ENCODE data around the gene GALNS.

The GALNS gene

GRCh38 chr16:88803264-88803987 is 53.3 kb downstream of the GALNS start, which contains the start of gene CDT1:
Gene CDT1, plus strand, starts transcription at chr16:88803789. Its CDS starts 43 bp downstream, at chr16:88803832.
- Histone ChIP-seq H3K36me3 (ENCODE audit: low read depth) (peaks cover 40% of the 10 kb centered on the region), H3K27me3 (ENCODE audit: insufficient read depth, poor library complexity, severe bottlenecking) (no peaks in the 10 kb centered on the region), H3K4me1 (ENCODE audit: insufficient read depth, poor library complexity, severe bottlenecking) (no peaks in the 10 kb centered on the region), H3K9me3 (ENCODE audit: severe bottlenecking) (no peaks in the 10 kb centered on the region), H3K27ac (ENCODE audit: poor library complexity, severe bottlenecking) (peak within 1 kb of the TSS; percentile 84), H3K4me3 (ENCODE audit: severe bottlenecking) (peak within 1 kb of the TSS; percentile 69)
- ATAC-seq (ENCODE audit: low read depth) (peak; percentile 2), DNase-seq (ENCODE audit: low spot score) (peak; percentile 75)
- no peak for TF ChIP-seq CTCF (IDR thresholded peaks at IDR 0.05; ENCODE audit: poor library complexity, severe bottlenecking)

GRCh38 chr16:88800277-88800592 is 56.5 kb downstream of the GALNS start:
- H3K36me3 ChIP-seq (ENCODE audit: low read depth): peaks cover 10% of the 10 kb centered on the region
- H3K27ac ChIP-seq (ENCODE audit: poor library complexity, severe bottlenecking): no peak overlapping the region
- TF ChIP-seq CTCF (IDR thresholded peaks at IDR 0.05; ENCODE audit: poor library complexity, severe bottlenecking): no peak
- H3K9me3 ChIP-seq (ENCODE audit: severe bottlenecking): no peaks in the 10 kb centered on the region
- no peaks in the 10 kb centered on the region for H3K27me3 ChIP-seq (ENCODE audit: insufficient read depth, poor library complexity, severe bottlenecking)
- H3K4me1 ChIP-seq (ENCODE audit: insufficient read depth, poor library complexity, severe bottlenecking): no peaks in the 10 kb centered on the region
- ATAC-seq (ENCODE audit: low read depth) (no peak), DNase-seq (ENCODE audit: low spot score) (no peak)
- no peak overlapping the region for H3K4me3 ChIP-seq (ENCODE audit: severe bottlenecking)

- H3K36me3 ChIP-seq (ENCODE audit: low read depth): peaks cover 5% of the 10 kb centered on the region
- no peak for TF ChIP-seq CTCF (IDR thresholded peaks at IDR 0.05; ENCODE audit: poor library complexity, severe bottlenecking)
- no peak overlapping the region for H3K27ac ChIP-seq (ENCODE audit: poor library complexity, severe bottlenecking)
- DNase-seq (ENCODE audit: low spot score) (peak; percentile 68), ATAC-seq (ENCODE audit: low read depth) (no peak)
- no peaks in the 10 kb centered on the region for H3K4me1 ChIP-seq (ENCODE audit: insufficient read depth, poor library complexity, severe bottlenecking)
- H3K4me3 ChIP-seq (ENCODE audit: severe bottlenecking): no peak overlapping the region
- H3K27me3 ChIP-seq (ENCODE audit: insufficient read depth, poor library complexity, severe bottlenecking): no peaks in the 10 kb centered on the region
- H3K9me3 ChIP-seq (ENCODE audit: severe bottlenecking): no peaks in the 10 kb centered on the region
Measured at GRCh38 chr16:88799569-88800276, 57.0 kb downstream of the GALNS start.

GRCh38 chr16:88798772-88799455 is 57.8 kb downstream of the GALNS start:
- no peak overlapping the region for H3K27ac ChIP-seq (ENCODE audit: poor library complexity, severe bottlenecking)
- DNase-seq (ENCODE audit: low spot score) (no peak), ATAC-seq (ENCODE audit: low read depth) (0 out of 3 replicates have a peak, but pooled peaks have one; percentile 18)
- TF ChIP-seq CTCF (IDR thresholded peaks at IDR 0.05; ENCODE audit: poor library complexity, severe bottlenecking): no peak
- no peak overlapping the region for H3K4me3 ChIP-seq (ENCODE audit: severe bottlenecking)
- no peaks in the 10 kb centered on the region for H3K27me3 ChIP-seq (ENCODE audit: insufficient read depth, poor library complexity, severe bottlenecking)
- no peaks in the 10 kb centered on the region for H3K4me1 ChIP-seq (ENCODE audit: insufficient read depth, poor library complexity, severe bottlenecking)
- H3K36me3 ChIP-seq (ENCODE audit: low read depth): no peaks in the 10 kb centered on the region
- H3K9me3 ChIP-seq (ENCODE audit: severe bottlenecking): no peaks in the 10 kb centered on the region
